SK-N-SH (cell line): ENCODE measurements around the gene MACROD2. TPM values are rescaled to one million over a fixed set of nuclear protein-coding genes. Genes with fewer than 3 reads are reported as not detected.
A peak's percentile ranks its signal among the peaks of the same experiment; 100 is the strongest.

Experiments
- CTCF ChIA-PET: fragments of 300-600, 350-600 bp; formaldehyde crosslinking; extraction: SDS; loops from one replicate; lab custom pipeline; 2021; lab: Yijun Ruan, JAX
- POLR2A ChIA-PET: fragments of 350-600 bp; sonication (Branson Sonifier 250); formaldehyde crosslinking; extraction: SDS; loops from one replicate; lab custom pipeline; 2020; ENCODE audit warnings: antibody characterized with exemption, inconsistent platforms; lab: Yijun Ruan, JAX
- DNase-seq: peaks from one replicate; pipeline ENCODE4 v3.0.0; 2012
- H2AFZ ChIP-seq: fragments of 200-600 bp; sonication (generic); 2 replicates; pipeline ENCODE4 v1.8.1; 2016; ENCODE audit warnings: antibody characterized with exemption, mild to moderate bottlenecking, low read depth
- H3F3A ChIP-seq: fragments of 200-600 bp; sonication (generic); replicated peaks from 2 replicates; pipeline ENCODE3; 2016; ENCODE audit warnings: antibody characterized with exemption, mild to moderate bottlenecking; ENCODE audit not compliant: insufficient read depth
- H3K27ac ChIP-seq, 2 experiments: fragments of 200-500 bp in 1 of 2; fragments of 200-600 bp in 1 of 2; sonication (Bioruptor generic) in 1 of 2; sonication (generic), shearing (Covaris generic) in 1 of 2; 2 replicates each; pipeline versions ENCODE4 v1.5.1 to v1.6.1; 2014 to 2016; ENCODE audit warnings: low read depth in 2 of 2, inconsistent platforms in 1 of 2, low read length in 1 of 2, mild to moderate bottlenecking in 1 of 2, mixed read lengths in 1 of 2
- H3K27me3 ChIP-seq: fragments of 200-600 bp; sonication (generic), shearing (Covaris generic); 2 replicates; pipeline ENCODE4 v1.6.1; 2016; ENCODE audit warnings: mixed run types; ENCODE audit not compliant: insufficient read depth
- H3K36me3 ChIP-seq, 2 experiments: fragments of 200-500 bp in 1 of 2; fragments of 200-600 bp in 1 of 2; sonication (Bioruptor generic) in 1 of 2; sonication (generic) in 1 of 2; replicated peaks in 1 of 2; 2 replicates each; pipeline versions ENCODE3 to v1.5.1; 2014 to 2016; ENCODE audit warnings: low read length in 1 of 2, mild to moderate bottlenecking in 1 of 2; ENCODE audit not compliant: insufficient read depth in 2 of 2, control insufficient read depth in 1 of 2
- H3K4me1 ChIP-seq, 2 experiments: fragments of 200-500 bp in 1 of 2; fragments of 200-600 bp in 1 of 2; sonication (Bioruptor generic) in 1 of 2; sonication (generic), shearing (Covaris generic) in 1 of 2; 2 replicates each; pipeline versions ENCODE4 v1.5.1 to v1.6.1; 2014 to 2016; ENCODE audit warnings: low read depth in 1 of 2, low read length in 1 of 2, mixed run types in 1 of 2; ENCODE audit not compliant: insufficient read depth in 2 of 2, control insufficient read depth in 1 of 2
- H3K4me2 ChIP-seq: fragments of 200-600 bp; sonication (generic), shearing (Covaris generic); 2 replicates; pipeline ENCODE4 v1.6.1; 2017; ENCODE audit warnings: mixed run types
- H3K4me3 ChIP-seq, 2 experiments: fragments of 200-500 bp in 1 of 2; fragments of 200-600 bp in 1 of 2; sonication (Bioruptor generic) in 1 of 2; sonication (generic), shearing (Covaris generic) in 1 of 2; 2 replicates each; pipeline versions ENCODE4 v1.5.1 to v1.8.1; 2014 to 2016; ENCODE audit warnings: low read depth in 2 of 2, inconsistent platforms in 1 of 2, low read length in 1 of 2, mild to moderate bottlenecking in 1 of 2, mixed read lengths in 1 of 2, moderate library complexity in 1 of 2
- H3K79me2 ChIP-seq: fragments of 200-600 bp; sonication (generic); 2 replicates; pipeline ENCODE4 v1.8.1; 2017; ENCODE audit warnings: mild to moderate bottlenecking; ENCODE audit not compliant: insufficient read depth
- H3K9ac ChIP-seq: fragments of 200-600 bp; sonication (generic); 2 replicates; pipeline ENCODE4 v1.6.1; 2017; ENCODE audit warnings: mixed run types
- H3K9me2 ChIP-seq: fragments of 200-600 bp; sonication (generic); 2 replicates; pipeline ENCODE4 v1.6.1; 2017; ENCODE audit warnings: mixed run types
- H3K9me3 ChIP-seq: fragments of 200-600 bp; sonication (generic); 2 replicates; pipeline ENCODE4 v1.6.1; 2017; ENCODE audit warnings: mixed run types, mild to moderate bottlenecking, moderate library complexity
- H4K20me1 ChIP-seq: fragments of 200-600 bp; sonication (generic); 2 replicates; pipeline ENCODE4 v1.6.1; 2017; ENCODE audit warnings: mild to moderate bottlenecking, mixed run types; ENCODE audit not compliant: insufficient read depth
- EP300 ChIP-seq, 2 experiments: IDR thresholded peaks; 2 replicates each; pipeline versions ENCODE4 v1.4.0 to v1.6.1; 2012; ENCODE audit warnings: borderline replicate concordance in 1 of 2, low read depth in 1 of 2, low read length in 1 of 2
- FOXJ3 ChIP-seq: sonication (generic); formaldehyde crosslinking; IDR thresholded peaks from 2 replicates; pipeline ENCODE4 v1.5.1; 2020; ENCODE audit warnings: mild to moderate bottlenecking, missing genetic modification reagents
- FOXM1 ChIP-seq: IDR thresholded peaks from 2 replicates; pipeline ENCODE4 v1.4.0; 2012; ENCODE audit warnings: low read depth, mild to moderate bottlenecking
- GATA2 ChIP-seq: sonication (generic); formaldehyde crosslinking; IDR thresholded peaks from 2 replicates; pipeline ENCODE4 v1.5.0; 2020; ENCODE audit warnings: mild to moderate bottlenecking, missing genetic modification reagents
- MXI1 ChIP-seq: IDR thresholded peaks from 2 replicates; pipeline ENCODE4 v1.6.1; 2012; ENCODE audit warnings: mild to moderate bottlenecking, low read depth, low read length, improper control_type of control experiment
- PBX3 ChIP-seq: IDR thresholded peaks from 2 replicates; pipeline ENCODE4; 2012
- RAD21 ChIP-seq: IDR thresholded peaks from 2 replicates; pipeline ENCODE4 v1.6.1; 2012; ENCODE audit warnings: mild to moderate bottlenecking, low read length
- RXRA ChIP-seq: IDR thresholded peaks from 2 replicates; pipeline ENCODE4 v1.4.0; 2012; ENCODE audit warnings: low read depth, mild to moderate bottlenecking, borderline replicate concordance
- TAF1 ChIP-seq: IDR thresholded peaks from 2 replicates; pipeline ENCODE4 v1.6.1; 2012; ENCODE audit warnings: low read depth, mild to moderate bottlenecking, low read length, moderate library complexity, borderline replicate concordance
- WGBS: methylation state at CpG from one replicate; pipeline ENCODE4 v1.1.6; 2017; ENCODE audit warnings: low lambda C conversion rate; 5-methylcytosine and 5-hydroxymethylcytosine counted together
- polyA plus RNA-seq, 3 experiments: library from polyadenylated mRNA; depleted of rRNA; stranded (reverse); fragments of >200 nt; gene quantifications; 2 replicates each; pipeline ENCODE4 v1.2.3, GENCODE V29; 2012
- TF ChIP-seq, protein P1 (sequence below): fragments of 150-350 bp; IDR thresholded peaks from 2 replicates; pipeline ENCODE4 v1.6.1; 2017; ENCODE audit warnings: antibody characterized with exemption, low read length, low read depth, borderline replicate concordance

MACROD2 gene
- polyA plus RNA-seq, 1 of the 3 experiments (the other 2 are of a cell fraction) = 0.33 TPM

- no peaks in the 10 kb centered on the region for H4K20me1 ChIP-seq
- no peak overlapping the region for H2AFZ ChIP-seq
- H3K4me1 ChIP-seq = peaks cover 0 to 9% of the 10 kb centered on the region in 2 experiments; a peak in 2 of 4 replicates
- no peaks in the 10 kb centered on the region for H3K9me3 ChIP-seq
- H3K9ac ChIP-seq = no peak overlapping the region
- H3K9me2 ChIP-seq = no peaks in the 10 kb centered on the region; the same call in 1 of the 2 replicates
- H3K4me2 ChIP-seq = no peak overlapping the region
- peak overlapping the region in 1 of 2 experiments; percentile 67; a peak in 2 of 4 replicates for H3K27ac ChIP-seq
- no peaks in the 10 kb centered on the region for H3K36me3 ChIP-seq
- H3F3A ChIP-seq = no peaks in the 10 kb centered on the region
- no peak overlapping the region for H3K4me3 ChIP-seq
- CTCF ChIA-PET = interaction anchor here (0.6 to 1.2 kb wide), 2 partner anchors 16 to 22 kb away, joined by 3 read pairs; no protein-coding TSS in a partner anchor
- POLR2A ChIA-PET = interaction anchor here (1.1 kb wide), 1 partner anchor 19 kb away, joined by 4 read pairs; no protein-coding TSS in a partner anchor
- H3K79me2 ChIP-seq = no peaks in the 10 kb centered on the region
- H3K27me3 ChIP-seq = no peaks in the 10 kb centered on the region
- TF ChIP-seq EP300 (IDR thresholded peaks at IDR 0.05; ENCODE audit: borderline replicate concordance in 1 of 2, low read depth in 1 of 2, low read length in 1 of 2) (peak in 1 of 2 experiments; percentile 45; a peak in 2 of 4 replicates), PBX3 (no peak), FOXJ3 (peak; percentile 63), RAD21 (peak; percentile 16; the same call in 1 of the 2 replicates), MXI1 (peak; percentile 84), GATA2 (CRISPR knock-in tag) (peak; percentile 93)
- TF ChIP-seq, all 33 proteins: peak for 5
- DNase-seq = peak; percentile 44
- WGBS = 64% methylated on average over 3 of the region's 3 CpGs
Observed at GRCh38 chr20:14599613-14600012, 604.3 kb downstream of the MACROD2 start.

DNA sequence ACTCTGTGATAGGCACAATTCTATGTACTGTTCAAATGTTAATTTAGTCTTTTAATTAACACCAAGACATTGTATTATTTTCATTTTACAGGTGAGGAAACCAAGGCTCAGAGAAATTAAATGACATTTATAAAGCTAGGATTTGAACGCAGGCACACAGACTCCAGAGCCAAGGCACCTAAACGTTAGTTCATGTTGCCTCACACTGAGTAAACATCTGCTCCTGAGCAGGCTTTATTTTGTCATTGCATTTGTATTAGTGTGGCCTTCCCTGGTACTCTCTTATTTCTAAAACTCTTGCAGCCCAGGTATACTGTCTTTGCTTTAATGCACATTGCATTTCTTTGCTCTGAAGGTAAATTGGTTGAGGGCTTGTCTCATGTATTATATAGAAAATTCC is 605.2 kb downstream of the MACROD2 start:
- Histone ChIP-seq H3F3A (no peaks in the 10 kb centered on the region), H3K36me3 (no peaks in the 10 kb centered on the region), H3K4me2 (no peak overlapping the region), H3K9ac (no peak overlapping the region), H2AFZ (no peak overlapping the region)
- POLR2A ChIA-PET = interaction anchor here (1.1 kb wide), 1 partner anchor 20 kb away, joined by 4 read pairs; no protein-coding TSS in a partner anchor
- no peak for TF ChIP-seq FOXM1
- no peak for TF ChIP-seq RXRA
- no peak for TF ChIP-seq TAF1
- TF ChIP-seq, protein P1, sequence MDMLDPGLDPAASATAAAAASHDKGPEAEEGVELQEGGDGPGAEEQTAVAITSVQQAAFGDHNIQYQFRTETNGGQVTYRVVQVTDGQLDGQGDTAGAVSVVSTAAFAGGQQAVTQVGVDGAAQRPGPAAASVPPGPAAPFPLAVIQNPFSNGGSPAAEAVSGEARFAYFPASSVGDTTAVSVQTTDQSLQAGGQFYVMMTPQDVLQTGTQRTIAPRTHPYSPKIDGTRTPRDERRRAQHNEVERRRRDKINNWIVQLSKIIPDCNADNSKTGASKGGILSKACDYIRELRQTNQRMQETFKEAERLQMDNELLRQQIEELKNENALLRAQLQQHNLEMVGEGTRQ = no peak
- TF ChIP-seq, all 33 proteins: peak for 0
- Histone ChIP-seq H3K9me2 (no peaks in the 10 kb centered on the region; the same call in 1 of the 2 replicates), H3K4me3 (no peak overlapping the region), H3K9me3 (no peaks in the 10 kb centered on the region), H3K4me1 (peaks cover 0 to 9% of the 10 kb centered on the region in 2 experiments; a peak in 2 of 4 replicates), H3K27me3 (no peaks in the 10 kb centered on the region), H3K27ac (no peak overlapping the region), H3K79me2 (no peaks in the 10 kb centered on the region), H4K20me1 (no peaks in the 10 kb centered on the region)
- 74% methylated on average over 2 of the region's 2 CpGs for WGBS
- CTCF ChIA-PET = interaction anchor here (0.6 to 1.2 kb wide), 2 partner anchors 16 to 17 kb away, joined by 3 read pairs; no protein-coding TSS in a partner anchor
- DNase-seq = no peak
